ENCODE results near the gene TPK1. TPM values are rescaled to one million over a fixed set of nuclear protein-coding genes. Genes with fewer than 3 reads are reported as not detected.

Gene TPK1
- total and polyA plus RNA-seq, 3 donors from 2014 or later: 10.9 to 17.2 (median 12.6) TPM

- H3K36me3 ChIP-seq (ENCODE audit: low read depth, missing control alignments): no peaks in the 10 kb centered on the region
- WGBS, 2 donors: 70 to 72% methylated on average over 12 of the region's 12 CpGs
- no peaks in the 10 kb centered on the region for H3K27me3 ChIP-seq
- TF ChIP-seq CTCF (IDR thresholded peaks at IDR 0.05): no peak
- TF ChIP-seq POLR2A (IDR thresholded peaks at IDR 0.05): no peak
- no peak overlapping the region for H3K4me3 ChIP-seq
- H3K4me1 ChIP-seq: no peaks in the 10 kb centered on the region
- DNase-seq: no peak
- no peaks in the 10 kb centered on the region for H3K9me3 ChIP-seq
- intact Hi-C loops (cut with DNase I; ENCODE audit: low total_unique reads): no loop called here
- H3K27ac ChIP-seq: no peak overlapping the region
These were observed 428.5 kb downstream of the TPK1 start for GRCh38 chr7:144407266-144407931.

- no peak for TF ChIP-seq CTCF (IDR thresholded peaks at IDR 0.05)
- TF ChIP-seq POLR2A (IDR thresholded peaks at IDR 0.05): no peak
- WGBS, 2 donors: 48 to 62% methylated on average over 4 of the region's 4 CpGs
- H3K4me1 ChIP-seq: no peaks in the 10 kb centered on the region
- H3K4me3 ChIP-seq: no peak overlapping the region
- no peaks in the 10 kb centered on the region for H3K27me3 ChIP-seq
- no peak overlapping the region for H3K27ac ChIP-seq
- intact Hi-C loops (cut with DNase I; ENCODE audit: low total_unique reads): no loop called here
- no peak for DNase-seq
- no peaks in the 10 kb centered on the region for H3K36me3 ChIP-seq (ENCODE audit: low read depth, missing control alignments)
- no peaks in the 10 kb centered on the region for H3K9me3 ChIP-seq
These were observed 430.9 kb downstream of the TPK1 start for GRCh38 chr7:144404946-144405345.

- no peaks in the 10 kb centered on the region for H3K36me3 ChIP-seq (ENCODE audit: low read depth, missing control alignments)
- no peak for DNase-seq
- TF ChIP-seq POLR2A (IDR thresholded peaks at IDR 0.05) (no peak), CTCF (IDR thresholded peaks at IDR 0.05) (no peak)
- H3K9me3 ChIP-seq: no peaks in the 10 kb centered on the region
- no peaks in the 10 kb centered on the region for H3K4me1 ChIP-seq
- no peak within 1 kb of the TSS for H3K27ac ChIP-seq
- intact Hi-C loops (cut with DNase I; ENCODE audit: low total_unique reads): no loop called here
- H3K4me3 ChIP-seq: peak within 1 kb of the TSS; percentile 18 to 26
- no peaks in the 10 kb centered on the region for H3K27me3 ChIP-seq
- WGBS, 2 donors: 57 to 96% methylated on average over 5 to 17 of the region's 39 CpGs
These were observed 432.2 kb downstream of the TPK1 start, which contains the start of gene NOBOX for GRCh38 chr7:144403649-144404061. NOBOX (minus strand) TSS chr7:144403693.

DNA sequence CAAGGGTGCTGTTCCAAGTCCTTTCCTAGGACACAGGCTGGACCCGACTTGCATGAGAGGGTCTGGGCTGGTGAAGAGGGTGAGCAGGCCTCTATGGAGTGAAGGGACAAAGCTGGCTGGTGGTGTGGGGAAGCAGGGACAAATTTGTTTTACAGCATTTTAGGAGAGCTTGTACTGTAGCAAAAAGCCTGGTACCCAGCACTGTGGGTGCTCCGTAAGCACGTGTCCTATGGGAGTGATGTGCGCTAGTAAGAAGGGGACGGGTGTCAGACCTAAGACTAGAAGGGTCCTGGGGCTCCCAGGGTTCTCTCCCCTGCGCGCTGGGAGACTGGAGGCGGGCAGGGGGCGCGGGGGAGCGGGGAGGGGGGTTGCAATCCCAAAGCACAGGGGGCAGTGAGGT is 432.8 kb downstream of the TPK1 start:
- Histone ChIP-seq H3K27ac (no peak overlapping the region), H3K4me3 (peak overlapping the region in 1 of 2 donors; percentile 26), H3K4me1 (no peaks in the 10 kb centered on the region), H3K36me3 (ENCODE audit: low read depth, missing control alignments) (no peaks in the 10 kb centered on the region), H3K9me3 (no peaks in the 10 kb centered on the region), H3K27me3 (no peaks in the 10 kb centered on the region)
- 59 to 82% methylated on average over 5 to 11 of the region's 11 CpGs for WGBS, 2 donors
- intact Hi-C loops (cut with DNase I; ENCODE audit: low total_unique reads): no loop called here
- no peak for DNase-seq
- TF ChIP-seq POLR2A (IDR thresholded peaks at IDR 0.05): no peak
- TF ChIP-seq CTCF (IDR thresholded peaks at IDR 0.05): no peak

Small RNAs within 50 kb of the gene (small RNA-seq; reads per million reads assigned to genes)
- 0 reads per million in 2 donors for gene RNU6ATAC40P
